Mesenchymal stem cell (in vitro differentiated cells and primary cell): ENCODE data around the gene DCBLD2.

Experiments used
- DNase-seq: peaks from one replicate; pipeline ENCODE4 v3.0.0-alpha.2; 2013
- H2AFZ ChIP-seq: one replicate; pipeline ENCODE4 v1.6.1; 2013; ENCODE audit warnings: low read depth, mild to moderate bottlenecking, control low read depth, inconsistent platforms, low read length, moderate library complexity
- H2AK5ac ChIP-seq: 2 replicates; pipeline ENCODE4 v1.6.1; 2013; ENCODE audit warnings: low read length, moderate library complexity, mild to moderate bottlenecking, inconsistent platforms; ENCODE audit not compliant: severe bottlenecking
- H2BK120ac ChIP-seq: one replicate; pipeline ENCODE4 v1.6.1; 2013; ENCODE audit warnings: low read depth, mild to moderate bottlenecking, inconsistent platforms, low read length, moderate library complexity
- H2BK12ac ChIP-seq, 2 experiments: one replicate each; pipeline ENCODE4 v1.6.1; 2013; ENCODE audit warnings: inconsistent platforms in 2 of 2, low read length in 2 of 2, mild to moderate bottlenecking in 2 of 2, moderate library complexity in 2 of 2, control low read depth in 1 of 2
- H2BK15ac ChIP-seq: one replicate; pipeline ENCODE4 v1.6.1; 2013; ENCODE audit warnings: mild to moderate bottlenecking, low read depth, inconsistent platforms; ENCODE audit not compliant: poor library complexity, severe bottlenecking
- H2BK5ac ChIP-seq: 2 replicates; pipeline ENCODE4 v1.6.1; 2013; ENCODE audit warnings: low read depth, mild to moderate bottlenecking, low read length, control low read depth, inconsistent platforms; ENCODE audit not compliant: poor library complexity, severe bottlenecking
- H3K14ac ChIP-seq, 2 experiments: one replicate each; pipeline ENCODE4 v1.6.1; 2013; ENCODE audit warnings: inconsistent platforms in 2 of 2, low read length in 2 of 2, control low read depth in 1 of 2, mild to moderate bottlenecking in 1 of 2, moderate library complexity in 1 of 2
- H3K18ac ChIP-seq, 2 experiments: one replicate each; pipeline ENCODE4 v1.6.1; 2013; ENCODE audit warnings: inconsistent platforms in 2 of 2, low read length in 2 of 2, control low read depth in 1 of 2, low read depth in 1 of 2, mild to moderate bottlenecking in 1 of 2
- H3K23ac ChIP-seq, 2 experiments: one replicate each; pipeline ENCODE4 v1.6.1; 2013; ENCODE audit warnings: inconsistent platforms in 2 of 2, low read length in 2 of 2, mild to moderate bottlenecking in 2 of 2, moderate library complexity in 2 of 2, control low read depth in 1 of 2
- H3K27ac ChIP-seq: 2 replicates; pipeline ENCODE4 v1.5.1; 2013; ENCODE audit warnings: mild to moderate bottlenecking, moderate library complexity, low read length, control low read depth, inconsistent platforms; ENCODE audit not compliant: poor library complexity, severe bottlenecking
- H3K27me3 ChIP-seq, 2 experiments: 2 replicates each; pipeline versions ENCODE4 v1.6.1 to v1.7.0; 2013; ENCODE audit warnings: low read length in 2 of 2, mild to moderate bottlenecking in 2 of 2, moderate library complexity in 2 of 2, control low read depth in 1 of 2, inconsistent platforms in 1 of 2; ENCODE audit not compliant: control insufficient read depth in 1 of 2, insufficient read depth in 1 of 2
- H3K36me3 ChIP-seq, 2 experiments: 2 replicates each; pipeline versions ENCODE4 v1.6.1 to v1.7.0; 2013; ENCODE audit warnings: low read length in 2 of 2, control low read depth in 1 of 2, inconsistent platforms in 1 of 2, low read depth in 1 of 2, mild to moderate bottlenecking in 1 of 2; ENCODE audit not compliant: insufficient read depth in 2 of 2, control insufficient read depth in 1 of 2
- H3K4ac ChIP-seq, 2 experiments: one replicate each; pipeline ENCODE4 v1.6.1; 2013; ENCODE audit warnings: inconsistent platforms in 2 of 2, low read length in 2 of 2, mild to moderate bottlenecking in 2 of 2, moderate library complexity in 2 of 2, control low read depth in 1 of 2, low read depth in 1 of 2
- H3K4me1 ChIP-seq: 2 replicates; pipeline ENCODE4 v1.6.1; 2013; ENCODE audit warnings: low read depth, low read length, control low read depth; ENCODE audit not compliant: control insufficient read depth, insufficient read depth
- H3K4me2 ChIP-seq: 2 replicates; pipeline ENCODE4 v1.6.1; 2013; ENCODE audit warnings: low read length, mild to moderate bottlenecking, inconsistent platforms; ENCODE audit not compliant: poor library complexity, severe bottlenecking
- H3K4me3 ChIP-seq, 2 experiments: 2 replicates each; pipeline versions ENCODE4 v1.5.1 to v1.7.0; 2013; ENCODE audit warnings: low read length in 2 of 2, mild to moderate bottlenecking in 2 of 2, control low read depth in 1 of 2, low read depth in 1 of 2; ENCODE audit not compliant: insufficient read depth in 1 of 2
- H3K79me1 ChIP-seq: replicated peaks from 2 replicates; pipeline ENCODE4 v1.6.1; 2013; ENCODE audit warnings: mild to moderate bottlenecking, control low read depth, low read length, inconsistent platforms; ENCODE audit not compliant: poor library complexity, severe bottlenecking
- H3K9ac ChIP-seq: 2 replicates; pipeline ENCODE4 v1.7.0; 2013; ENCODE audit warnings: mild to moderate bottlenecking, low read length, moderate library complexity
- H3K9me3 ChIP-seq: 2 replicates; pipeline ENCODE4 v1.7.0; 2013; ENCODE audit warnings: mild to moderate bottlenecking, low read length; ENCODE audit not compliant: control insufficient read depth
- H4K8ac ChIP-seq: one replicate; pipeline ENCODE4 v1.6.1; 2013; ENCODE audit warnings: inconsistent platforms, mild to moderate bottlenecking, low read length, moderate library complexity
- H4K91ac ChIP-seq: one replicate; pipeline ENCODE4 v1.6.1; 2013; ENCODE audit warnings: mild to moderate bottlenecking, low read length, inconsistent platforms
- whole genome bisulfite sequencing: methylation state at CpG from one replicate; pipeline ENCODE4 v1.1.7; 2013; ENCODE audit warnings: mixed read lengths; 5-methylcytosine and 5-hydroxymethylcytosine counted together

The DCBLD2 gene

GRCh38 chr3:98877132-98877531 is 24.4 kb downstream of the DCBLD2 start:
- Histone ChIP-seq H3K4me3 (no peak overlapping the region), H2AFZ (no peak overlapping the region), H3K4me2 (no peak overlapping the region), H3K9ac (peak overlapping the region; percentile 9), H3K27me3 (no peaks in the 10 kb centered on the region), H2AK5ac (no peak overlapping the region), H4K91ac (no peak overlapping the region), H3K4me1 (peaks cover 4% of the 10 kb centered on the region), H2BK120ac (no peak overlapping the region), H3K9me3 (no peaks in the 10 kb centered on the region), H3K23ac (no peak overlapping the region), H3K79me1 (no peaks in the 10 kb centered on the region), H3K4ac (no peak overlapping the region), H2BK12ac (no peak overlapping the region), H4K8ac (no peak overlapping the region), H3K36me3 (peaks cover 6 to 99% of the 10 kb centered on the region in 2 experiments), H3K27ac (peak overlapping the region; percentile 25), H3K14ac (no peak overlapping the region), H2BK5ac (no peak overlapping the region), H3K18ac (no peak overlapping the region), H2BK15ac (no peak overlapping the region)
- DNase-seq, result no peak
- 100% methylated on average over 1 of the region's 2 CpGs for WGBS

- no peak overlapping the region for H2AK5ac ChIP-seq
- no peak overlapping the region for H2AFZ ChIP-seq
- peak; percentile 43 for DNase-seq
- no peak overlapping the region for H3K18ac ChIP-seq
- peak overlapping the region; percentile 65 for H3K9ac ChIP-seq
- H2BK12ac ChIP-seq, result no peak overlapping the region
- H3K9me3 ChIP-seq, result no peaks in the 10 kb centered on the region
- no peaks in the 10 kb centered on the region for H3K79me1 ChIP-seq
- peaks cover 1% of the 10 kb centered on the region for H3K4me1 ChIP-seq
- no CpG with 5 or more reads among the region's 3 CpGs for WGBS
- H3K23ac ChIP-seq, result no peak overlapping the region
- no peak overlapping the region for H4K8ac ChIP-seq
- no peak overlapping the region for H3K4ac ChIP-seq
- peaks cover 2 to 98% of the 10 kb centered on the region in 2 experiments for H3K36me3 ChIP-seq
- no peak overlapping the region for H4K91ac ChIP-seq
- H3K14ac ChIP-seq, result no peak overlapping the region
- no peak overlapping the region for H2BK15ac ChIP-seq
- H2BK120ac ChIP-seq, result no peak overlapping the region
- peak overlapping the region; percentile 58 for H3K4me2 ChIP-seq
- no peak overlapping the region for H2BK5ac ChIP-seq
- peak overlapping the region; percentile 64 for H3K27ac ChIP-seq
- no peaks in the 10 kb centered on the region for H3K27me3 ChIP-seq
- no peak overlapping the region for H3K4me3 ChIP-seq
Measured at GRCh38 chr3:98875535-98875934, 26.0 kb downstream of the DCBLD2 start.

GRCh38 chr3:98874602-98875249 is 26.8 kb downstream of the DCBLD2 start:
- Histone ChIP-seq H3K4me2 (peak overlapping the region; percentile 55), H2BK5ac (no peak overlapping the region), H3K4me1 (peaks cover 3% of the 10 kb centered on the region), H2AFZ (no peak overlapping the region), H3K9ac (peak overlapping the region; percentile 65), H2BK120ac (no peak overlapping the region), H3K27ac (peak overlapping the region; percentile 33), H3K14ac (no peak overlapping the region), H3K4me3 (no peak overlapping the region), H3K79me1 (no peaks in the 10 kb centered on the region), H4K91ac (no peak overlapping the region), H3K23ac (no peak overlapping the region), H3K36me3 (peaks cover 5 to 98% of the 10 kb centered on the region in 2 experiments), H3K4ac (peak overlapping the region in 1 of 2 experiments; percentile 41), H3K9me3 (no peaks in the 10 kb centered on the region), H2AK5ac (no peak overlapping the region), H2BK15ac (no peak overlapping the region), H2BK12ac (no peak overlapping the region), H3K18ac (no peak overlapping the region), H3K27me3 (no peaks in the 10 kb centered on the region), H4K8ac (no peak overlapping the region)
- DNase-seq, result no peak
- WGBS, result 81% methylated on average over 4 of the region's 6 CpGs

- Histone ChIP-seq H3K9me3 (peaks cover 5% of the 10 kb centered on the region), H3K4me1 (peaks cover 2% of the 10 kb centered on the region), H3K14ac (no peak overlapping the region), H3K79me1 (no peaks in the 10 kb centered on the region), H3K4me3 (no peak overlapping the region), H3K9ac (peak overlapping the region; percentile 19), H2BK120ac (no peak overlapping the region), H2AFZ (no peak overlapping the region), H2AK5ac (no peak overlapping the region), H3K18ac (no peak overlapping the region), H2BK5ac (no peak overlapping the region), H4K8ac (no peak overlapping the region), H3K27me3 (no peaks in the 10 kb centered on the region), H3K23ac (no peak overlapping the region), H2BK12ac (no peak overlapping the region), H3K4me2 (no peak overlapping the region), H3K4ac (no peak overlapping the region), H2BK15ac (no peak overlapping the region), H3K27ac (peak overlapping the region; percentile 20), H4K91ac (no peak overlapping the region), H3K36me3 (peaks cover 3 to 79% of the 10 kb centered on the region in 2 experiments)
- WGBS, result 97% methylated on average over 2 of the region's 3 CpGs
- DNase-seq, result no peak
Measured at GRCh38 chr3:98869391-98869790, 32.1 kb downstream of the DCBLD2 start.
